PFSK-1 (cell line): Measurements from ENCODE around the gene GSTA4.

ENCODE experiments used
- FOXP2 ChIP-seq: optimal IDR thresholded peaks from 2 replicates; pipeline ENCODE3; 2011; ENCODE audit warnings: borderline replicate concordance, control low read depth, inconsistent platforms; ENCODE audit not compliant: insufficient read depth; ENCODE audit errors: extremely low read length, extremely low read depth
- POLR2AphosphoS5 ChIP-seq: IDR thresholded peaks from 2 replicates; pipeline ENCODE4 v1.6.1; 2012; ENCODE audit warnings: low read depth, mild to moderate bottlenecking, control low read depth, low read length, moderate library complexity
- SIN3A ChIP-seq: IDR thresholded peaks from 2 replicates; pipeline ENCODE4 v1.6.1; 2012; ENCODE audit warnings: mild to moderate bottlenecking, low read length, moderate library complexity, borderline replicate concordance; ENCODE audit not compliant: insufficient read depth
- TAF1 ChIP-seq: IDR thresholded peaks from 2 replicates; pipeline ENCODE4 v1.6.1; 2012; ENCODE audit warnings: low read length, control low read depth, borderline replicate concordance; ENCODE audit not compliant: insufficient read depth
- TF ChIP-seq, protein P1 (sequence below), 2 experiments: IDR thresholded peaks; 2 replicates each; pipeline versions ENCODE4 v1.6.1 to v1.8.0; 2011 to 2012; ENCODE audit warnings: low read depth in 2 of 2, low read length in 2 of 2, control low read depth in 1 of 2, inconsistent platforms in 1 of 2, mild to moderate bottlenecking in 1 of 2, moderate library complexity in 1 of 2; ENCODE audit not compliant: insufficient read depth in 1 of 2

The GSTA4 gene

DNA sequence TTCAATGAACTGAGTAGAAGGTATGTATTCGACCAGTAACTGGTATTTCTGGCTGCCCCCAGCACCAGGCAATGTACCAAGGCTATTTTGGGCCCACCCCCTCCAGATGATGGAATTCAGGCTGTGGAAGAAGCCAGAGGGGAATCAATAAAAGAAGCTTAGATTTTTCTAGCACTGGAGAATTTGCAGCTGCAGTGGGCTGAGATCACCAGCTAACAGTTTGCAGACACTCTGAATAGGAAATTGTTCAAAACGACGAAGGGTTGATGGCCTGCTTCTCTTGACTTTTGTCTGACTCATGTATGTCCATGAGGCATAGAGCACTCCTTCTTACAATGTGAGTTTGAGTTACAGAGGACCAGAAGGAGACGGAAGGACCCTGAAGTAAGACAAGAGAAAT is 37.8 kb upstream of the GSTA4 start:
- no peak for TF ChIP-seq FOXP2
- no peak for TF ChIP-seq TAF1
- no peak for TF ChIP-seq SIN3A
- TF ChIP-seq, protein P1, sequence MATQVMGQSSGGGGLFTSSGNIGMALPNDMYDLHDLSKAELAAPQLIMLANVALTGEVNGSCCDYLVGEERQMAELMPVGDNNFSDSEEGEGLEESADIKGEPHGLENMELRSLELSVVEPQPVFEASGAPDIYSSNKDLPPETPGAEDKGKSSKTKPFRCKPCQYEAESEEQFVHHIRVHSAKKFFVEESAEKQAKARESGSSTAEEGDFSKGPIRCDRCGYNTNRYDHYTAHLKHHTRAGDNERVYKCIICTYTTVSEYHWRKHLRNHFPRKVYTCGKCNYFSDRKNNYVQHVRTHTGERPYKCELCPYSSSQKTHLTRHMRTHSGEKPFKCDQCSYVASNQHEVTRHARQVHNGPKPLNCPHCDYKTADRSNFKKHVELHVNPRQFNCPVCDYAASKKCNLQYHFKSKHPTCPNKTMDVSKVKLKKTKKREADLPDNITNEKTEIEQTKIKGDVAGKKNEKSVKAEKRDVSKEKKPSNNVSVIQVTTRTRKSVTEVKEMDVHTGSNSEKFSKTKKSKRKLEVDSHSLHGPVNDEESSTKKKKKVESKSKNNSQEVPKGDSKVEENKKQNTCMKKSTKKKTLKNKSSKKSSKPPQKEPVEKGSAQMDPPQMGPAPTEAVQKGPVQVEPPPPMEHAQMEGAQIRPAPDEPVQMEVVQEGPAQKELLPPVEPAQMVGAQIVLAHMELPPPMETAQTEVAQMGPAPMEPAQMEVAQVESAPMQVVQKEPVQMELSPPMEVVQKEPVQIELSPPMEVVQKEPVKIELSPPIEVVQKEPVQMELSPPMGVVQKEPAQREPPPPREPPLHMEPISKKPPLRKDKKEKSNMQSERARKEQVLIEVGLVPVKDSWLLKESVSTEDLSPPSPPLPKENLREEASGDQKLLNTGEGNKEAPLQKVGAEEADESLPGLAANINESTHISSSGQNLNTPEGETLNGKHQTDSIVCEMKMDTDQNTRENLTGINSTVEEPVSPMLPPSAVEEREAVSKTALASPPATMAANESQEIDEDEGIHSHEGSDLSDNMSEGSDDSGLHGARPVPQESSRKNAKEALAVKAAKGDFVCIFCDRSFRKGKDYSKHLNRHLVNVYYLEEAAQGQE (IDR thresholded peaks at IDR 0.05; ENCODE audit: insufficient read depth in 1 of 2, low read depth in 2 of 2, low read length in 2 of 2): no peak
- no peak for TF ChIP-seq POLR2AphosphoS5

DNA sequence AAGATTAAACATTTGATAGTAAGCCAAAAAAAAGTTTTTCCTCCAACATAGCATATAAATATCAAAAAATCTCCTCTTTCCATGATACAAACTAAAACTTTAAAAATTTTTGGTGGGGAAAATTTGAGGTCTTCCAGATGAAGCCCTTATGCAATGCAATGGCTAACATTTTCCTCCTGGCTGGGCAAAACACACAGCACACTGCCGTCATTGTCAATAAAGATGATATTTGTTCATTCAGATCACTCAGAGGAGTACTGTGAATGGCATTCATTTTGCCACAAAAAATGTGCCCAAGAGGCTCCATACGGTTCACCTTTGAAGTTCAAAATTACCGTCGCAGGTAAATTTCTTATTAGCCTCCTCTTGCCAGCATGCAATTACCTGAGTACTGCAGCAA is 36.2 kb upstream of the GSTA4 start:
- TF ChIP-seq SIN3A: no peak
- TF ChIP-seq, protein P1 (IDR thresholded peaks at IDR 0.05; ENCODE audit: insufficient read depth in 1 of 2, low read depth in 2 of 2, low read length in 2 of 2): no peak
- no peak for TF ChIP-seq TAF1
- TF ChIP-seq FOXP2: no peak
- TF ChIP-seq POLR2AphosphoS5: no peak

DNA sequence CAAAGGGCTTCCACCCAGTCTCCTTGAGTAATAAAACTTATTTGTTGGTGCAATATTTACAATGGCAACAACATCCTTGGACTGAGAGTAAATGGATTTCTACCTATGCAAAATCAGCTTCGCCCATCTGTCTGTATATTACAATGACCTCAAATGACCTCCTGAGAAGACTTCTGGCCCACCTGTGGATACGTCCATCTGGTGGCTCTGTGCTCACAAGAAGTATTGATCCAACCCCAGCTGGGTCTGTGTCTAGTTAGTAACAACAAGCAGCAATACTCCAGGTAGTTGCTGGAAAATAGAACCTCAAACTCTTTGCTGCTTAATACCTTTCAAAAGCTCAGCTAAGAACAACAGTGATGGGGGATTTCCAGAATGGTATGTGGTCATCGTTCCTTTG is 34.7 kb upstream of the GSTA4 start:
- TF ChIP-seq FOXP2 (no peak), POLR2AphosphoS5 (no peak), TAF1 (no peak), SIN3A (no peak)
- TF ChIP-seq, protein P1 (IDR thresholded peaks at IDR 0.05; ENCODE audit: insufficient read depth in 1 of 2, low read depth in 2 of 2, low read length in 2 of 2): no peak

DNA sequence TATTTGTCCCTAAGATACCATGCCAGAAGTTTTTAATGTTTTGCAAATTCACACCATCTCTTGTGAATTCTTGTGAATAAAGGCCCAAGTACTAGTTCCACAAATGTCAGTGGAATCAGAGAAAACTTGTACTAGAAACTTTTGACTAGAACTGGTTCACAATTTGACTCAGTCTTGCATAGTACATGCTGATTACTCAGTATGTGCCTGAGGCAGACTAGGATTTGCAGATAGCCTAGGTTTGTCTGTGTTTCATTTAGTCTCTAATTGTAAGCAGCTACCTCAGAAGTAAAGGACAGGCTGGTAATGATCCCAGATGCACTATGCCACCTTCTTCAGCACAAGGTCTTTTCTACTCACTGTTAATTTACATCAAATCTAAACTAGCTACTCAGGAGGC is 34.2 kb upstream of the GSTA4 start:
- TF ChIP-seq POLR2AphosphoS5 (no peak), FOXP2 (no peak), TAF1 (no peak), SIN3A (no peak)
- TF ChIP-seq, protein P1 (IDR thresholded peaks at IDR 0.05; ENCODE audit: insufficient read depth in 1 of 2, low read depth in 2 of 2, low read length in 2 of 2): no peak

DNA sequence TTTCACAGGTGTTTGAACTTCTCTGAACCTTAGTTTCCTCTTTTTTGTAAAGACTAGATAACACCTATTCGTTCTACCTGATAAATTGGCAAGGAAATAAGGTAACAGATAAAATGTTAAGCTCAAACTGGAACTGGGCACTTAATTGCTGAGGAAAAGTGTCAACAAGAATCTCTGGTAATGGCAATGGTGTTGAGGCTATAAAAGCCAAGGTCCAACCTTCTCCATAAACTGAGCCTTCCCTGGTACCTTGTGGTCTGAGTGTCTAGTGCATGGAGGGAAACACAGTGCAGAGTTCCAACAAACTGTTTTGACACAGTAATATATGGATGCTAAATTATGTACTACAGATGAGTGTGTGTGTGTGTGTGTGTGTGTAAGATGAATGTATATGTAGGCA is 33.4 kb upstream of the GSTA4 start:
- no peak for TF ChIP-seq TAF1

DNA sequence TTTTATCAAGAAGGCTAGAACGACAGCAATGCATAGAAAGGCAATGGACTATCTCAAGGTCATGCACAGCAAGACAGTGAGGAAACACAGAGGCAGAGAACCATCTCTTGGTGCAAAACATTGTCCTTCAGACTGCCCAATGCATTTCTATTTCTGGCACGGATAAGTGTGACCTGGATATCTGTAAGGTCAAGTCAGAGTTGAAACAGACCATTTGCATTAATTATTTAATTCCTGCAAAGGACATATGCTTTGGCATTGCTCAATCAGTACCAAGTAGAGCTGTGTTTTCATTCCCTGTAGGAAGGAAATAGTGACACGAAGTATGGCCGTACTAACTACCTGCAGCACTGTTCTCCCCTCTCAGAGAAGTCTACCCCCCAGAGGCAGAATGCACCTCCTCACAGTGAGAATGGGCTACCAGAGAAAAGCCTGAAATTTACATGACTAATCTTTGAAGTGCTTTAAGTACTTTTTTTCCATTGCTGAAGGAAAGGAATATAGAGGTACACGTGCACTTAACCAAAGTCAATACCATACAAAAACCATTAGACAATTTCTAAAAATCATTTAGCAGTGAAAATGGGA is 32.1 kb upstream of the GSTA4 start:
- no peak for TF ChIP-seq TAF1
- TF ChIP-seq, protein P1 (IDR thresholded peaks at IDR 0.05; ENCODE audit: insufficient read depth in 1 of 2, low read depth in 2 of 2, low read length in 2 of 2): no peak
- no peak for TF ChIP-seq POLR2AphosphoS5
- no peak for TF ChIP-seq FOXP2
- TF ChIP-seq SIN3A: no peak
